WI38 (cell line): Measurements from ENCODE around the gene MYO5C.

Experiments
- H3K4me3 ChIP-seq: 2 replicates; pipeline ENCODE4 v1.5.1; 2011; ENCODE audit warnings: low read depth, mild to moderate bottlenecking, control low read depth, low read length
- CTCF ChIP-seq: IDR thresholded peaks from 2 replicates; pipeline ENCODE4 v1.5.1; 2012; ENCODE audit warnings: low read depth, mild to moderate bottlenecking, control low read depth, low read length

Gene MYO5C

DNA sequence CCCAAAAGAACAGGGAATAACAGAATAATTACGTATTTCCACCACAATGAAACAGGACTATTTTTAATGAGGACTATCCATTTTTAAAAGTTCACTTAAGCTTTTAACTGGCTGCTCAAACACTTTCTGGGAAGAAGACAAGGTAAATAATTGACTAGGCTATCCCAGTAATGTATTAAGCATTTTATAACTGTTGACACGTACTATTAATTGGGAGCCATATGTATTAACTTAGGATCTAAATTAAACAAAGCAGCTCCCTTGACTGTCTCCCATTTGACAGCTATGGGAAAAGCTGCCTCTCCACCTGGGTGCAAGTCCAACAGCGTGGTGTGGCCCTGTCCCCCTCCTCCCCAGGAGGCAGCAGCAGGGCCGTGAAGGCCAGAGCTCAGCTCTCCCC is 36.1 kb downstream of the MYO5C start:
- no peak overlapping the region for H3K4me3 ChIP-seq
- no peak for TF ChIP-seq CTCF

DNA sequence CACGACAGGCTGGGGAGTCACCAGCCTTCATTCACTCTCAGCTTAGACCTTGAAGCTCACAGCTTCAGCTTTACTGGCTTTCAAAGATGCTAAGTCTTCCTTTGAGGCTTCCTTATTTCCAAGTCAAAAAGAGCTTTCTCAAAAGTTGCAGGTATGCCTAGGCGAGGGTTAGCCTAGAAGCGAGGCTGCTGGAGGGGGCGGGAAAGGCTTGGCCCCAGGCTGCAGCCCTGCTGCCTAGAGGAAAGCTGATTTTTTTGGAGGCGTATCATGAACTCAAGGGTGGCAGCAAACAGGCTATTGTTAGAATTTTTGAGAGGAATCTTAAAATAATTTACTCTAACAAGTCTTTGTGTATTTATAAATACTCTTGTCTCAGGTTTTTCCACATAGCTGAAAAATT is 37.1 kb downstream of the MYO5C start:
- no peak overlapping the region for H3K4me3 ChIP-seq
- no peak for TF ChIP-seq CTCF

GRCh38 chr15:52257734-52258062 is 37.9 kb downstream of the MYO5C start:
- no peak overlapping the region for H3K4me3 ChIP-seq
- no peak for TF ChIP-seq CTCF

DNA sequence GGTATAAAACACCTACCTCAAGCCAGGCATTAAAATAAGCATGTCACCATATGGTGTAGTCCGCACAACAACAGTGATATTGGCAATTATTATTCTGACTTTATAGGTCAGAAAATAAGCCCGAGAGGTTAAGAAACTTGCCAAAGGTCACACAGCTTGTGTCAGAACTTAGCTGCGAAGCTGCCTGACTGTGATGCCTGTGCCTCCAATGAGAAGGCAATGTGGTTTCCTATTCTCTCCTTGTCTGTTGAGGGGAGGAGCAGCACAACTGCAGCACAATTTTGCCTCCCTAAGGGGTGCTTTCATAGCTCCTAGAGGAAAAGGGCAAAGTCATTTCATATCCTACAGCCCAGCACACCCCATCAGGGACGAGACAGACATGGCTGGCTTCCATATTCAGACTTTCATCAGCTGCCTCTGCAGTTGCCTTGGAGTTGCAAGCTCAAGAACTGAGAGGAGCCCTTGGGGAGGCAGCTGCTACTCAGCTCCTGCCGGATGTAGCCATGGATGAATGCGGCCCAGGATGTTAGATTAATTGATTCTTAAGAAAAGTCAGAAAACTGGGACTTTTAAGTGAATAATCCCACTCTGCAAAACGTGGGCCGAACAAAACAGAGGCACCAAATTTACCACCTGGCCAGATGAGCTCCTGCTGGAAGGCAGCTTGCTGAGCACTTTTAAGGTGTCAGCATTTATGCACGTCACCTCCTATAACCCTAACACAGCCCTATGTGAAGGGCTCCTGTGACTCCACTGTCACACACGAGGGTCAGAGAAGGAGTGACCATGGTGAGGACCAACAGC is 38.5 kb downstream of the MYO5C start:
- TF ChIP-seq CTCF: no peak
- H3K4me3 ChIP-seq: no peak overlapping the region

DNA sequence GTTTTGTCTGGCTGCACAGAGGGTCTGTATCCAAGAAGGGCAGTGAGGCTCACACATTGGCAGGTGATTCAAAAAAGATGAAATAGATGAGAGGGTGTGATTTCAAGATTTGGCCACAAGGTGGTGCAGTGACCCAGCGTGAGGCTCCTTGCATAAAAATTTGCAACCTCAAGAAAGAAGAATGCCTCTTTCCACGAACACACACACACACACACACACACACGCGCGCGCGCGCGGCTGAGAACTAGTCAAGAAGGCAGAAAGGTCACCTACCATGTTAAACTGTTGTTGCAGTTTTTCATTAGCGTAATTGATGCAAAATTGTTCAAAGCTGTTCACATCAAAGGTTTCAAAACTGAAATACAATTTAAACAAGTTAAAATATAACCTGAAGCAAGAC is 39.2 kb downstream of the MYO5C start:
- peak; percentile 53 for TF ChIP-seq CTCF

GRCh38 chr15:52255935-52256334 is 39.7 kb downstream of the MYO5C start:
- no peak for TF ChIP-seq CTCF
- no peak overlapping the region for H3K4me3 ChIP-seq

More for the DNA sequence above, 39.2 kb downstream of the MYO5C start:
- no peak overlapping the region for H3K4me3 ChIP-seq

DNA sequence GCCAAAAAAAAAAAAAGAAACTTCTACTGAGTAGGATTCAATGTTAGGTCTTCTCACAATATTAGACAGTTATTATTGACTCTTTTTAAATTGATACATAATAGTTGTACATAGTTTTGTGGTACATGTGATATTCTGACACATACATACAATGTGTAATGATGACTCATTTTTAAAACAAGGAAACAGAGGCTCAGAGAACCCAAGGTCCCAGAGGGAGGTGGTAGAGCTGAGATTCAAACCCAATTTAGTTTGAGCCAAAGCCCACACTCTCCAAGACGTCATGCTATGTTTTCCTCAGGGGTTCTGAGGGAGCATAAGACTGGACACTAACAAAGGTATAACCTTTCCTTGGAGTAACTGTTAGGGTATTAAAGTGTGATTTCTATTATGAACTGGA is 40.6 kb downstream of the MYO5C start:
- H3K4me3 ChIP-seq: no peak overlapping the region

More for the DNA sequence above, 40.6 kb downstream of the MYO5C start:
- no peak for TF ChIP-seq CTCF
